Endodermal cell (in vitro differentiated cells): ENCODE results near the gene IP6K1. TPM values are rescaled to one million over a fixed set of nuclear protein-coding genes. Genes with fewer than 3 reads are reported as not detected.

Experiments
- DNase-seq: peaks from one replicate; pipeline ENCODE4 v3.0.0-alpha.2; 2017
- H3K27ac ChIP-seq: 2 replicates; pipeline ENCODE4 v1.5.1; 2013; ENCODE audit warnings: mild to moderate bottlenecking, low read depth, low read length, moderate library complexity
- H3K27me3 ChIP-seq: 2 replicates; pipeline ENCODE4 v1.6.1; 2013; ENCODE audit warnings: mild to moderate bottlenecking, low read length, moderate library complexity; ENCODE audit not compliant: insufficient read depth, control insufficient read depth, poor library complexity, severe bottlenecking
- H3K36me3 ChIP-seq: 2 replicates; pipeline ENCODE4 v1.7.0; 2013; ENCODE audit warnings: mild to moderate bottlenecking, low read length, moderate library complexity; ENCODE audit not compliant: control insufficient read depth, insufficient read depth
- H3K4me1 ChIP-seq: one replicate; pipeline ENCODE4 v1.7.0; 2013; ENCODE audit warnings: low read length; ENCODE audit not compliant: control insufficient read depth, insufficient read depth
- H3K4me3 ChIP-seq: 2 replicates; pipeline ENCODE4 v1.5.1; 2013; ENCODE audit warnings: mild to moderate bottlenecking, low read length, moderate library complexity
- H3K9ac ChIP-seq: 2 replicates; pipeline ENCODE4 v1.6.1; 2013; ENCODE audit warnings: mild to moderate bottlenecking, low read length, moderate library complexity; ENCODE audit not compliant: poor library complexity, severe bottlenecking; ENCODE audit errors: extremely low read depth
- H3K9me3 ChIP-seq: 2 replicates; pipeline ENCODE4 v1.6.1; 2013; ENCODE audit warnings: mild to moderate bottlenecking, low read length, moderate library complexity; ENCODE audit not compliant: control insufficient read depth
- H3K27ac Mint-ChIP-seq: 2 replicates; pipeline ENCODE4 v1.8.0; 2020; ENCODE audit warnings: mixed read lengths
- H3K27me3 Mint-ChIP-seq: 2 replicates; pipeline ENCODE4 v1.8.0; 2021; ENCODE audit warnings: mild to moderate bottlenecking, mixed read lengths; ENCODE audit not compliant: insufficient read depth
- H3K36me3 Mint-ChIP-seq: 2 replicates; pipeline ENCODE4 v1.8.0; 2020; ENCODE audit warnings: low read depth, mixed read lengths
- H3K4me1 Mint-ChIP-seq: 2 replicates; pipeline ENCODE4 v1.8.0; 2020; ENCODE audit warnings: mixed read lengths
- H3K4me3 Mint-ChIP-seq: 2 replicates; pipeline ENCODE4 v1.8.0; 2020; ENCODE audit warnings: mild to moderate bottlenecking, moderate library complexity, mixed read lengths
- H3K9me3 Mint-ChIP-seq: 2 replicates; pipeline ENCODE4 v1.8.0; 2020; ENCODE audit warnings: mild to moderate bottlenecking, mixed read lengths
- WGBS, 2 experiments: methylation state at CpG; one replicate each; pipeline versions ENCODE4 v1.1.5 to v1.1.7; 2013; ENCODE audit warnings: missing lambda C conversion rate in 2 of 2, mixed read lengths in 1 of 2; ENCODE audit not compliant: insufficient coverage in 1 of 2, insufficient read length in 1 of 2; 5-methylcytosine and 5-hydroxymethylcytosine counted together
- total RNA-seq, 2 donors: library from RNA; stranded (reverse); fragmentation: NEBNext Ultra II Directional in 1 of 2; extraction: Animal tissue kit (Norgen Biotek cat#: 25700) in 1 of 2; gene quantifications; 2 replicates in 1 of 2; 3 replicates in 1 of 2; pipeline ENCODE4 v1.2.1, GENCODE V29; 2021
- TF ChIP-seq, protein P1 (sequence below): fragments of 200-600 bp; sonication (generic); conservative IDR thresholded peaks from 2 replicates; pipeline ENCODE4 v1.5.0; 2021; ENCODE audit warnings: antibody characterized with exemption, mild to moderate bottlenecking

The IP6K1 gene
- total RNA-seq, 2 donors from 2014 or later: 45.8 to 49.8 TPM

DNA sequence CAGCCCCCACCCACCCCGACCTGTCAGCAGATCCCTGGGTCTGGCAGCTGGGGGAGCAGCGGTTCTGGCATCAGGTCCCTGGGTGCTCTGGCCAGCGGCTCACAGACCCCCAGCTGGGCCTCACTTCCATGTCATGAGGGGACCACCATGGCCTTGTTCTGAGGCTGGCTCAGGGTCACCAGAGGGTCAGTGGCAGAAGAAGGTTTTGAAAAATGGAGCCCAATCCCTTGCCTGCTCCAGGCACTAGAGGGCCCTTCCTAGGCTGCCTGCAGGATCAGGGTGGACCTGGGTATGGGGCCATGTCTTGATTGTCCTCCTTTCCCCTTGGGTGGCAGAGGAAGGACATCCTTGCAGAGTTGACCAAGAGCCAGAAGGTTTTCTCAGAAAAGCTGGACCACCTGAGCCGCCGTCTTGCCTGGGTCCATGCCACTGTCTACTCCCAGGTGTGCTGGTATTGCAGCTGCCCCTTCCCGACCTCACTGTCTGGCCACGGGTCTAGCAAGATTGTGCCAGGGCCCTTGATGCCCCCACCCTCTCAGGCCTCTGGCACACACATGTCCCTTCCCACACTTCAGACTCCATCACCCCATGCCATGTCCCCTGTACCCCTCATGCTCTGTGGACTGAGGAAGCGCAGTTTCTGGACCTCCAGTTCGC, 79.8 kb downstream of the IP6K1 start:
- H3K4me3 Mint-ChIP-seq: no peak overlapping the region
- TF ChIP-seq, protein P1, sequence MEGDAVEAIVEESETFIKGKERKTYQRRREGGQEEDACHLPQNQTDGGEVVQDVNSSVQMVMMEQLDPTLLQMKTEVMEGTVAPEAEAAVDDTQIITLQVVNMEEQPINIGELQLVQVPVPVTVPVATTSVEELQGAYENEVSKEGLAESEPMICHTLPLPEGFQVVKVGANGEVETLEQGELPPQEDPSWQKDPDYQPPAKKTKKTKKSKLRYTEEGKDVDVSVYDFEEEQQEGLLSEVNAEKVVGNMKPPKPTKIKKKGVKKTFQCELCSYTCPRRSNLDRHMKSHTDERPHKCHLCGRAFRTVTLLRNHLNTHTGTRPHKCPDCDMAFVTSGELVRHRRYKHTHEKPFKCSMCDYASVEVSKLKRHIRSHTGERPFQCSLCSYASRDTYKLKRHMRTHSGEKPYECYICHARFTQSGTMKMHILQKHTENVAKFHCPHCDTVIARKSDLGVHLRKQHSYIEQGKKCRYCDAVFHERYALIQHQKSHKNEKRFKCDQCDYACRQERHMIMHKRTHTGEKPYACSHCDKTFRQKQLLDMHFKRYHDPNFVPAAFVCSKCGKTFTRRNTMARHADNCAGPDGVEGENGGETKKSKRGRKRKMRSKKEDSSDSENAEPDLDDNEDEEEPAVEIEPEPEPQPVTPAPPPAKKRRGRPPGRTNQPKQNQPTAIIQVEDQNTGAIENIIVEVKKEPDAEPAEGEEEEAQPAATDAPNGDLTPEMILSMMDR: no peak

DNA sequence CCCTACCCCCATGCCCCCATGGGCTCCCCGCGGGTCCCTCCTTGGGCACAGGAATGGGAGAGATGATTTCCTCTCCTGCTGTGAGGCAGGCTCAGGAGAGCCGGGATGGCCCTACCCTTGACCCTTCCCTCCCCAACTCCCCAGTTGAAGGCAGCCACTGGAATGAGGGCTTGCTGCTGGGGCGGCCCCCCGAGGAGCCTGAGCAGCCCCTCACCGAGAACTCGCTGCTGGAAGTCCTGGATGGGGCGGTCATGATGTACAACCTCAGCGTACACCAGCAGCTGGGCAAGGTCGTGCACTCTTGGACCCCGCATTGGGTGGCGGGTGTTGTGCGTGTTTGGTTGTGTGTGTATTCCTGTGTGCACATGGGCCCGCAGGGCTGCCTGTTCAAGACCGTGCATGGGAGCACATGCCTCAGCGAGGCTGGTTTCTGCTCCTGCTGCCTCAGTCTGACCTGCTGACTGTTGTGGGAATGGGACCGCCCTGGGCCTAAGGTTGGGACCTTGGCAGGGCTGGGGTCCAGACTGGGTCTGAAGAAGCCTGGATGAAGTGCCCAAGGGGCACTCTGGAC, 80.9 kb downstream of the IP6K1 start:
- no peaks in the 10 kb centered on the region for H3K27me3 Mint-ChIP-seq
- H3K9ac ChIP-seq: no peak overlapping the region
- WGBS, 2 experiments: 93 to 95% methylated on average over 9 to 17 of the region's 17 CpGs

More for the DNA sequence above, 79.8 kb downstream of the IP6K1 start:
- WGBS, 2 experiments: 91 to 100% methylated on average over 6 to 9 of the region's 9 CpGs
- H3K27me3 ChIP-seq: no peaks in the 10 kb centered on the region
- peaks cover 5% of the 10 kb centered on the region for H3K36me3 ChIP-seq
- H3K27me3 Mint-ChIP-seq: no peaks in the 10 kb centered on the region
- no peak overlapping the region for H3K27ac ChIP-seq
- no peaks in the 10 kb centered on the region for H3K4me1 Mint-ChIP-seq
- no peak overlapping the region for H3K27ac Mint-ChIP-seq
- H3K36me3 Mint-ChIP-seq: peaks cover 12% of the 10 kb centered on the region
- H3K4me1 ChIP-seq: no peaks in the 10 kb centered on the region
- H3K9me3 ChIP-seq: no peaks in the 10 kb centered on the region
- no peaks in the 10 kb centered on the region for H3K9me3 Mint-ChIP-seq
- DNase-seq: no peak
- H3K9ac ChIP-seq: no peak overlapping the region
- H3K4me3 ChIP-seq: no peak overlapping the region

DNA sequence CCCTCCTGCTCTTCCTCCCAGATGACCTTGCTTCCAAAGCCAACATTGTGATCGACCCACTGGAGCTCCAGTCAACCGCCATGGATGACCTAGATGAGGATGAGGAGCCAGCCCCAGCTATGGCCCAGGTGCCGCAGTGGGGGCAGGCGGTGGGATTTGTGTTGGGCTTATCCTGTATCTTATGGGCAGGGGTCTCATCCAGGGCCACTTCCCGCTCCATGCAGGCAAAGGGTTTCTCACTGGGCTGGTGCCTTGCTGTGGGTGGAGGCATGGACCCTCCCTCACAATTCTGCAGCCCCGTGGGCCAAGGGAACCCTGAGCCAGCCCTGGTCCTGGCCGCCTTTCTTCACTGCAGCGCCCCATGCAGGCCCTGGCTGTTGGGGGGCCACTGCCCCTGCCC, 81.7 kb downstream of the IP6K1 start:
- no peaks in the 10 kb centered on the region for H3K27me3 ChIP-seq
- H3K4me1 Mint-ChIP-seq: no peaks in the 10 kb centered on the region
- H3K36me3 Mint-ChIP-seq: peaks cover 17% of the 10 kb centered on the region
- TF ChIP-seq, protein P1: no peak
- H3K27ac ChIP-seq: no peak overlapping the region
- no peak overlapping the region for H3K4me3 ChIP-seq
- no peaks in the 10 kb centered on the region for H3K9me3 ChIP-seq
- H3K4me3 Mint-ChIP-seq: no peak overlapping the region
- H3K36me3 ChIP-seq: peaks cover 5% of the 10 kb centered on the region
- H3K4me1 ChIP-seq: no peaks in the 10 kb centered on the region
- no peak for DNase-seq
- no peaks in the 10 kb centered on the region for H3K9me3 Mint-ChIP-seq
- 93 to 94% methylated on average over 5 to 8 of the region's 8 CpGs for WGBS, 2 experiments
- H3K27ac Mint-ChIP-seq: no peak overlapping the region
- H3K27me3 Mint-ChIP-seq: no peaks in the 10 kb centered on the region
- no peak overlapping the region for H3K9ac ChIP-seq

More for the DNA sequence above, 80.9 kb downstream of the IP6K1 start:
- no peak overlapping the region for H3K27ac ChIP-seq
- DNase-seq: no peak
- no peaks in the 10 kb centered on the region for H3K4me1 ChIP-seq
- H3K4me1 Mint-ChIP-seq: no peaks in the 10 kb centered on the region
- no peak overlapping the region for H3K27ac Mint-ChIP-seq
- H3K4me3 Mint-ChIP-seq: no peak overlapping the region
- H3K27me3 ChIP-seq: no peaks in the 10 kb centered on the region
- H3K36me3 ChIP-seq: peaks cover 5% of the 10 kb centered on the region
- H3K4me3 ChIP-seq: no peak overlapping the region
- no peaks in the 10 kb centered on the region for H3K9me3 Mint-ChIP-seq
- peaks cover 16% of the 10 kb centered on the region for H3K36me3 Mint-ChIP-seq
- no peaks in the 10 kb centered on the region for H3K9me3 ChIP-seq
- TF ChIP-seq, protein P1: no peak
